Erythroblast (primary cell): ENCODE results near the gene SMAD6.

Experiments used
- GATA1 ChIP-seq: IDR thresholded peaks from 2 replicates; pipeline ENCODE4 v1.6.1; 2011; ENCODE audit warnings: low read depth, mild to moderate bottlenecking, control low read depth, low read length, moderate library complexity
- POLR2A ChIP-seq: IDR thresholded peaks from 2 replicates; pipeline ENCODE4 v1.6.1; 2011; ENCODE audit warnings: mild to moderate bottlenecking, low read length

- TF ChIP-seq POLR2A (no peak), GATA1 (no peak)
Measured at GRCh38 chr15:66737243-66738010, 35.4 kb downstream of the SMAD6 start.
